Glutamatergic neuron (in vitro differentiated cells): Measurements from ENCODE around the gene IRAK1. TPM values are rescaled to one million over a fixed set of nuclear protein-coding genes. Genes with fewer than 3 reads are reported as not detected.

Experiments
- DNase-seq: peaks from one replicate; pipeline ENCODE4 v3.0.0; 2022
- H3K27ac Mint-ChIP-seq: one replicate; pipeline ENCODE4 v1.8.0; 2020; ENCODE audit warnings: mild to moderate bottlenecking, mixed read lengths, inconsistent platforms; ENCODE audit not compliant: unreplicated experiment
- H3K27me3 Mint-ChIP-seq: one replicate; pipeline ENCODE4 v1.8.0; 2020; ENCODE audit warnings: mild to moderate bottlenecking, moderate library complexity, mixed read lengths, inconsistent platforms; ENCODE audit not compliant: unreplicated experiment
- H3K36me3 Mint-ChIP-seq: one replicate; pipeline ENCODE4 v1.8.0; 2020; ENCODE audit warnings: mild to moderate bottlenecking, mixed read lengths, inconsistent platforms; ENCODE audit not compliant: unreplicated experiment
- H3K4me1 Mint-ChIP-seq: one replicate; pipeline ENCODE4 v1.8.0; 2020; ENCODE audit warnings: mild to moderate bottlenecking, low read depth, mixed read lengths, inconsistent platforms; ENCODE audit not compliant: unreplicated experiment
- H3K4me3 Mint-ChIP-seq: one replicate; pipeline ENCODE4 v1.8.0; 2020; ENCODE audit warnings: mild to moderate bottlenecking, mixed read lengths, inconsistent platforms; ENCODE audit not compliant: unreplicated experiment
- H3K9me3 Mint-ChIP-seq: one replicate; pipeline ENCODE4 v1.8.0; 2020; ENCODE audit warnings: mild to moderate bottlenecking, moderate library complexity, mixed read lengths, inconsistent platforms; ENCODE audit not compliant: unreplicated experiment
- CTCF ChIP-seq: fragments of 200-600 bp; sonication (generic); IDR thresholded peaks from one replicate; pipeline ENCODE4 v1.5.0; 2021; ENCODE audit not compliant: partially characterized antibody, unreplicated experiment
- total RNA-seq: library from RNA; stranded (reverse); fragmentation: NEBNext Ultra II Directional; extraction: Animal tissue kit (Norgen Biotek cat#: 25700); gene quantifications from one replicate; pipeline ENCODE4 v1.2.1, GENCODE V29; 2021; ENCODE audit not compliant: unreplicated experiment

IRAK1 gene
- total RNA-seq, 1 donor from 2014 or later: 60.3 TPM

GRCh38 chrX:154030266-154030665 is 10.6 kb upstream of the IRAK1 start:
- Mint-ChIP-seq H3K27me3 (peaks cover 5% of the 10 kb centered on the region), H3K36me3 (no peaks in the 10 kb centered on the region), H3K27ac (no peak overlapping the region), H3K4me3 (no peak overlapping the region), H3K4me1 (peaks cover 27% of the 10 kb centered on the region), H3K9me3 (peaks cover 3% of the 10 kb centered on the region)
- no peak for TF ChIP-seq CTCF
- no peak for DNase-seq

- no peak for DNase-seq
- H3K27ac Mint-ChIP-seq: no peak overlapping the region
- no peak for TF ChIP-seq CTCF
- no peak overlapping the region for H3K4me3 Mint-ChIP-seq
- H3K4me1 Mint-ChIP-seq: peaks cover 29% of the 10 kb centered on the region
- H3K27me3 Mint-ChIP-seq: peaks cover 7% of the 10 kb centered on the region
- H3K36me3 Mint-ChIP-seq: no peaks in the 10 kb centered on the region
- H3K9me3 Mint-ChIP-seq: peaks cover 3% of the 10 kb centered on the region
Measured at GRCh38 chrX:154029439-154029838, 9.7 kb upstream of the IRAK1 start.

GRCh38 chrX:154028502-154029184 is 8.9 kb upstream of the IRAK1 start:
- H3K9me3 Mint-ChIP-seq: peaks cover 3% of the 10 kb centered on the region
- no peak for TF ChIP-seq CTCF
- H3K27me3 Mint-ChIP-seq: peaks cover 5% of the 10 kb centered on the region
- H3K36me3 Mint-ChIP-seq: no peaks in the 10 kb centered on the region
- no peak for DNase-seq
- H3K4me1 Mint-ChIP-seq: peaks cover 28% of the 10 kb centered on the region
- H3K27ac Mint-ChIP-seq: no peak overlapping the region
- H3K4me3 Mint-ChIP-seq: no peak overlapping the region

- peaks cover 4% of the 10 kb centered on the region for H3K27me3 Mint-ChIP-seq
- peaks cover 24% of the 10 kb centered on the region for H3K4me1 Mint-ChIP-seq
- TF ChIP-seq CTCF: no peak
- H3K9me3 Mint-ChIP-seq: peaks cover 3% of the 10 kb centered on the region
- no peak for DNase-seq
- H3K4me3 Mint-ChIP-seq: no peak overlapping the region
- no peaks in the 10 kb centered on the region for H3K36me3 Mint-ChIP-seq
- no peak overlapping the region for H3K27ac Mint-ChIP-seq
Measured at GRCh38 chrX:154027986-154028385, 8.3 kb upstream of the IRAK1 start.

GRCh38 chrX:154027022-154027402 is 7.3 kb upstream of the IRAK1 start:
- H3K36me3 Mint-ChIP-seq: no peaks in the 10 kb centered on the region
- no peak for TF ChIP-seq CTCF
- no peak overlapping the region for H3K4me3 Mint-ChIP-seq
- H3K9me3 Mint-ChIP-seq: peaks cover 3% of the 10 kb centered on the region
- H3K27ac Mint-ChIP-seq: no peak overlapping the region
- H3K4me1 Mint-ChIP-seq: peaks cover 27% of the 10 kb centered on the region
- DNase-seq: no peak
- H3K27me3 Mint-ChIP-seq: peaks cover 3% of the 10 kb centered on the region
